K562 (cell line): Measurements from ENCODE around the gene IRF1.

ENCODE experiments used
- FOXP1 ChIP-seq: sonication (generic); formaldehyde crosslinking; IDR thresholded peaks from 2 replicates; pipeline ENCODE4 v1.8.0; 2022; ENCODE audit warnings: mild to moderate bottlenecking, missing genetic modification reagents
- IRF2 ChIP-seq: sonication (generic); formaldehyde crosslinking; IDR thresholded peaks from 2 replicates; pipeline ENCODE4 v1.8.1; 2022; ENCODE audit warnings: mild to moderate bottlenecking, missing genetic modification reagents
- MXI1 ChIP-seq: IDR thresholded peaks from 2 replicates; pipeline ENCODE4 v1.6.1; 2011; ENCODE audit warnings: low read depth, mild to moderate bottlenecking, improper control_type of control experiment, low read length
- PKNOX1 ChIP-seq: fragments of 450-650 bp; IDR thresholded peaks from 2 replicates; pipeline ENCODE4 v1.6.1; 2016
- REST ChIP-seq, 2 experiments: fragments of 450-650 bp; formaldehyde crosslinking in 1 of 2; IDR thresholded peaks; 2 replicates each; pipeline versions ENCODE4 v1.4.0 to v1.6.1; 2014 to 2020; ENCODE audit warnings: mild to moderate bottlenecking in 2 of 2, borderline replicate concordance in 1 of 2, low read depth in 1 of 2

GRCh38 chr5:132483661-132484390 lies 6.7 kb downstream of the IRF1 start:
- TF ChIP-seq REST (IDR thresholded peaks at IDR 0.05; ENCODE audit: borderline replicate concordance) (no peak), REST (CRISPR knock-in tag; IDR thresholded peaks at IDR 0.05; ENCODE audit: low read depth) (no peak), FOXP1 (no peak), IRF2 (CRISPR knock-in tag) (no peak), PKNOX1 (no peak), MXI1 (no peak)
